Endothelial cell (in vitro differentiated cells): ENCODE data around the gene DZIP3. TPM values are rescaled to one million over a fixed set of nuclear protein-coding genes. Genes with fewer than 3 reads are reported as not detected.

Source experiments
- DNase-seq: peaks from one replicate; pipeline ENCODE4 v3.0.0; 2021; ENCODE audit warnings: low spot score
- H3K27ac Mint-ChIP-seq: one replicate; pipeline ENCODE4 v1.8.0; 2021; ENCODE audit warnings: mixed read lengths, inconsistent platforms; ENCODE audit not compliant: unreplicated experiment
- H3K27me3 Mint-ChIP-seq: one replicate; pipeline ENCODE4 v1.8.0; 2021; ENCODE audit warnings: mild to moderate bottlenecking, moderate library complexity, mixed read lengths, inconsistent platforms; ENCODE audit not compliant: unreplicated experiment
- H3K36me3 Mint-ChIP-seq: one replicate; pipeline ENCODE4 v1.8.0; 2021; ENCODE audit warnings: mild to moderate bottlenecking, low read depth, mixed read lengths, inconsistent platforms; ENCODE audit not compliant: unreplicated experiment
- H3K4me1 Mint-ChIP-seq: one replicate; pipeline ENCODE4 v1.8.0; 2021; ENCODE audit warnings: mild to moderate bottlenecking, mixed read lengths, inconsistent platforms; ENCODE audit not compliant: unreplicated experiment
- H3K4me3 Mint-ChIP-seq: one replicate; pipeline ENCODE4 v1.8.0; 2021; ENCODE audit warnings: mild to moderate bottlenecking, mixed read lengths, inconsistent platforms; ENCODE audit not compliant: unreplicated experiment
- H3K9me3 Mint-ChIP-seq: one replicate; pipeline ENCODE4 v1.8.0; 2021; ENCODE audit warnings: mixed read lengths, inconsistent platforms; ENCODE audit not compliant: unreplicated experiment
- CTCF ChIP-seq: fragments of 200-600 bp; sonication (generic); IDR thresholded peaks from one replicate; pipeline ENCODE4 v1.5.0; 2021; ENCODE audit warnings: antibody characterized with exemption; ENCODE audit not compliant: unreplicated experiment
- total RNA-seq: library from RNA; stranded (reverse); fragmentation: NEBNext Ultra II Directional; extraction: Animal tissue kit (Norgen Biotek cat#: 25700); gene quantifications from one replicate; pipeline ENCODE4 v1.2.1, GENCODE V29; 2021; ENCODE audit not compliant: unreplicated experiment

DZIP3 gene
- total RNA-seq, 1 donor from 2014 or later: 16.0 TPM

GRCh38 chr3:108705045-108705444 is 115.5 kb downstream of the DZIP3 start:
- Mint-ChIP-seq H3K36me3 (no peaks in the 10 kb centered on the region), H3K4me1 (no peaks in the 10 kb centered on the region), H3K4me3 (no peak overlapping the region), H3K9me3 (peaks cover 7% of the 10 kb centered on the region), H3K27me3 (peaks cover 1% of the 10 kb centered on the region), H3K27ac (no peak overlapping the region)
- no peak for DNase-seq
- TF ChIP-seq CTCF: no peak

DNA sequence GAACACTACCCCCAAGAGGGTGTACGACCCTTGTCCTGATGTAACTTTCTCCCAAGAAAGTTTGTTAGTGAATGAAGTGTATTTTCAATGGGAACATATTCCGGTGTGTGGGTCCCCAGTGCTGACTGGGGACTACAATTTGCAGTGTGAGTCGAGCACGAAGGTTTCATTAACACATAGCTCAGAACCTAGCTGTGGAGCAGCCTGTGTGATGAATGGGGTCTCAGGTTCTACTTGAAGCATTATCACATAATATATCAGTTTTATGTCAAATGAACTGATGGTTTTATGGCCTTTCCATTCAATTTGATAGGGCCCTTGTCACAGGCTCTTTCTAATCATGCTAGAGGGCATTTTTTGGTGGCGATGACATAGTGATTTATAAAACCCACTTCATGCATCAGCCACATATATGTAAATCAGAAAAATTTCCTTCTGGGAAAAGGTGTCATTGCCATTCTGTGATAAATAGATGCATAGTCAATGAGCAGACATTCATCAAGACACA is 123.5 kb downstream of the DZIP3 start:
- Mint-ChIP-seq H3K4me1 (no peaks in the 10 kb centered on the region), H3K9me3 (no peaks in the 10 kb centered on the region), H3K27me3 (no peaks in the 10 kb centered on the region), H3K4me3 (no peak overlapping the region), H3K36me3 (no peaks in the 10 kb centered on the region), H3K27ac (no peak overlapping the region)
- no peak for DNase-seq
- TF ChIP-seq CTCF: no peak

GRCh38 chr3:108713816-108714215 is 124.3 kb downstream of the DZIP3 start:
- Mint-ChIP-seq H3K36me3 (no peaks in the 10 kb centered on the region), H3K4me3 (no peak overlapping the region), H3K27me3 (no peaks in the 10 kb centered on the region), H3K27ac (no peak overlapping the region), H3K4me1 (no peaks in the 10 kb centered on the region), H3K9me3 (no peaks in the 10 kb centered on the region)
- no peak for DNase-seq
- no peak for TF ChIP-seq CTCF

DNA sequence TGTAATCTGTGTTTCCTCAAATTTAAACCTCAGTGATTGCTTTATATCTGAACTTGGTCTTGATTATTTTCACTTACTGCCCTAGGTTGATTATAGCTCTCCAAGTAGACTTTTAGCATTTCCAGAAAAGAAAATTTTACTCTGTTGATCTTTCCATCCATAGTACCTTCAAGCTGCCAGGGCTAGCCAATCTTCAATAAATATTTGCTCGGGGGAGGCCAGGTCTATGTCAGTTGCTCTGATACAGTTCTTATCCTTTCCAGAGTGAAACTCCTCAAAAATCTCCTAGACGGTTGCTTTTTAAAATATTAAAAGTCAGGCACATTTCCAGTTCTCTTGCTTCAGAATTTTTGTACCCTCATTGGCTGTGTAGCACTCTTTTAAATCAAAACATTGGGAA is 128.9 kb downstream of the DZIP3 start:
- Mint-ChIP-seq H3K4me1 (peaks cover 3% of the 10 kb centered on the region), H3K36me3 (no peaks in the 10 kb centered on the region), H3K9me3 (no peaks in the 10 kb centered on the region), H3K4me3 (no peak overlapping the region), H3K27ac (no peak overlapping the region), H3K27me3 (peaks cover 6% of the 10 kb centered on the region)
- DNase-seq: no peak
- no peak for TF ChIP-seq CTCF

DNA sequence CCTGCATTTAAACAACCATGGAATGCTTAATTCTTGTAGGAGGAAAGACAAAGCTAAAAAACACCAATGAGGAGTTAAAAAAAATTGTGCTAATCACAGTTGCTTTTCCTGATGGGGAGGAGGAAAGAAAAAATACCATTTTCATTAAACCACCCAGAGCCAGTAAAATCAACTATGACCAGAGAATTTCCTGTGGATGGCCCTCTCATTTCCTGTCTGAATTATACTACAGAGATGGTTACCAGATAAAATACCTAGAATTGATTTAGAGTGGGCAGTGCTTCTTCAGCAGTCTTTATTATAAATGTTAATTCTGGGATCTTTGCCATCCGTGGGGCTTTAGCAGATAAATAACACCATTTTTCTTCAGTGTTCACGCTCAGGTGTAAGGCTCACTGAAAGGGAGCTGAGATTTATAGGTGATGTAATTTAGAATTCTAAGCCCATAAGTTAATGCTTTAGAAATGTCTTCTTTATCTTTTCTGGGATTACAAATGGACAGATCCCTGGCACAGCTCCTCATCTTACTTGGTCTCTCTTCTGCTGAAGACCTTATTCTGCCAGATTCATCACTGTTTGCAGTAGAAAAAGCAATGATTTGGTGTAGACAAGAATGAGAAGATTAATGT is 129.8 kb downstream of the DZIP3 start:
- TF ChIP-seq CTCF: no peak
- H3K27me3 Mint-ChIP-seq: peaks cover 7% of the 10 kb centered on the region
- no peaks in the 10 kb centered on the region for H3K36me3 Mint-ChIP-seq
- no peak overlapping the region for H3K4me3 Mint-ChIP-seq
- H3K9me3 Mint-ChIP-seq: no peaks in the 10 kb centered on the region
- no peak for DNase-seq
- H3K27ac Mint-ChIP-seq: no peak overlapping the region
- H3K4me1 Mint-ChIP-seq: peaks cover 5% of the 10 kb centered on the region
